ENCODE results near the gene SHC3. TPM values are rescaled to one million over a fixed set of nuclear protein-coding genes. Genes with fewer than 3 reads are reported as not detected.

Gene SHC3
- total RNA-seq, 2 donors from 2014 or later: 0.02 TPM; not detected in 1

- no peaks in the 10 kb centered on the region for H3K36me3 Mint-ChIP-seq
These were observed 191.8 kb downstream of the SHC3 start for GRCh38 chr9:88986776-88987175.

GRCh38 chr9:88985616-88986015 lies 193.0 kb downstream of the SHC3 start:
- no peak for ATAC-seq
- DNase-seq (ENCODE audit: low spot score in 2 of 2): no peak
- no peaks in the 10 kb centered on the region for H3K36me3 Mint-ChIP-seq
- no peak overlapping the region for H3K27ac Mint-ChIP-seq
- H3K9me3 Mint-ChIP-seq: peaks cover 0 to 10% of the 10 kb centered on the region in 2 donors

More at GRCh38 chr9:88986776-88987175, 191.8 kb downstream of the SHC3 start:
- H3K9me3 Mint-ChIP-seq: peaks cover 0 to 10% of the 10 kb centered on the region in 2 donors
- H3K27ac Mint-ChIP-seq: no peak overlapping the region
- DNase-seq (ENCODE audit: low spot score in 2 of 2) (no peak), ATAC-seq (no peak)

- peaks cover 0 to 10% of the 10 kb centered on the region in 2 donors for H3K9me3 Mint-ChIP-seq
- ATAC-seq: no peak
- no peaks in the 10 kb centered on the region for H3K36me3 Mint-ChIP-seq
- no peak for DNase-seq (ENCODE audit: low spot score in 2 of 2)
- no peak overlapping the region for H3K27ac Mint-ChIP-seq
These were observed 194.1 kb downstream of the SHC3 start for GRCh38 chr9:88984543-88984883.

- DNase-seq (ENCODE audit: low spot score in 2 of 2): no peak
- no peak for ATAC-seq
- no peak overlapping the region for H3K27ac Mint-ChIP-seq
These were observed 194.6 kb downstream of the SHC3 start for GRCh38 chr9:88983865-88984542.

GRCh38 chr9:88980740-88981203 lies 197.8 kb downstream of the SHC3 start:
- peaks cover 0 to 10% of the 10 kb centered on the region in 2 donors for H3K9me3 Mint-ChIP-seq
- DNase-seq (ENCODE audit: low spot score in 2 of 2): no peak
- no peaks in the 10 kb centered on the region for H3K36me3 Mint-ChIP-seq
- ATAC-seq: no peak
- no peak overlapping the region for H3K27ac Mint-ChIP-seq

More at GRCh38 chr9:88983865-88984542, 194.6 kb downstream of the SHC3 start:
- peaks cover 0 to 10% of the 10 kb centered on the region in 2 donors for H3K9me3 Mint-ChIP-seq
- H3K36me3 Mint-ChIP-seq: no peaks in the 10 kb centered on the region

- ATAC-seq: no peak
- DNase-seq (ENCODE audit: low spot score in 2 of 2): no peak
- no peak overlapping the region for H3K27ac Mint-ChIP-seq
- no peaks in the 10 kb centered on the region for H3K36me3 Mint-ChIP-seq
- H3K9me3 Mint-ChIP-seq: peaks cover 0 to 6% of the 10 kb centered on the region in 2 donors
These were observed 198.8 kb downstream of the SHC3 start for GRCh38 chr9:88979791-88980190.

GRCh38 chr9:88979021-88979420 lies 199.6 kb downstream of the SHC3 start:
- ATAC-seq (no peak), DNase-seq (ENCODE audit: low spot score in 2 of 2) (no peak)
- Mint-ChIP-seq H3K9me3 (peaks cover 0 to 6% of the 10 kb centered on the region in 2 donors), H3K36me3 (no peaks in the 10 kb centered on the region), H3K27ac (no peak overlapping the region)

- Mint-ChIP-seq H3K27ac (no peak overlapping the region), H3K9me3 (peaks cover 0 to 6% of the 10 kb centered on the region in 2 donors), H3K36me3 (no peaks in the 10 kb centered on the region)
- DNase-seq (ENCODE audit: low spot score in 2 of 2): no peak
- no peak for ATAC-seq
These were observed 200.6 kb downstream of the SHC3 start for GRCh38 chr9:88978034-88978433.

GRCh38 chr9:88976890-88977257 lies 201.7 kb downstream of the SHC3 start:
- no peaks in the 10 kb centered on the region for H3K36me3 Mint-ChIP-seq
- no peak overlapping the region for H3K27ac Mint-ChIP-seq
- no peaks in the 10 kb centered on the region for H3K9me3 Mint-ChIP-seq
- DNase-seq (ENCODE audit: low spot score in 2 of 2): no peak
- ATAC-seq: no peak

GRCh38 chr9:88975966-88976889 lies 202.4 kb downstream of the SHC3 start:
- Mint-ChIP-seq H3K27ac (no peak overlapping the region), H3K9me3 (no peaks in the 10 kb centered on the region), H3K36me3 (no peaks in the 10 kb centered on the region)
- ATAC-seq (peak in 1 of 2 donors; percentile 53), DNase-seq (ENCODE audit: low spot score in 2 of 2) (no peak)

GRCh38 chr9:88974641-88975040 lies 204.0 kb downstream of the SHC3 start:
- DNase-seq (ENCODE audit: low spot score in 2 of 2) (no peak), ATAC-seq (no peak)
- no peak overlapping the region for H3K27ac Mint-ChIP-seq
- no peaks in the 10 kb centered on the region for H3K36me3 Mint-ChIP-seq
- no peaks in the 10 kb centered on the region for H3K9me3 Mint-ChIP-seq

- no peak for ATAC-seq
- Mint-ChIP-seq H3K9me3 (no peaks in the 10 kb centered on the region), H3K27ac (no peak overlapping the region), H3K36me3 (no peaks in the 10 kb centered on the region)
- DNase-seq (ENCODE audit: low spot score in 2 of 2): no peak
These were observed 205.2 kb downstream of the SHC3 start for GRCh38 chr9:88973281-88974045.

- Mint-ChIP-seq H3K27ac (no peak overlapping the region), H3K9me3 (no peaks in the 10 kb centered on the region), H3K36me3 (no peaks in the 10 kb centered on the region)
- DNase-seq (ENCODE audit: low spot score in 2 of 2) (no peak), ATAC-seq (no peak)
These were observed 206.2 kb downstream of the SHC3 start for GRCh38 chr9:88972401-88972800.

- Mint-ChIP-seq H3K9me3 (no peaks in the 10 kb centered on the region), H3K27ac (no peak overlapping the region), H3K36me3 (no peaks in the 10 kb centered on the region)
- no peak for ATAC-seq
- DNase-seq (ENCODE audit: low spot score in 2 of 2): no peak
These were observed 207.3 kb downstream of the SHC3 start for GRCh38 chr9:88971131-88971960.

GRCh38 chr9:88969646-88970373 lies 208.8 kb downstream of the SHC3 start:
- Mint-ChIP-seq H3K36me3 (no peaks in the 10 kb centered on the region), H3K9me3 (no peaks in the 10 kb centered on the region), H3K27ac (no peak overlapping the region)
- DNase-seq (ENCODE audit: low spot score in 2 of 2) (no peak), ATAC-seq (no peak)

- H3K9me3 Mint-ChIP-seq: no peaks in the 10 kb centered on the region
- DNase-seq (ENCODE audit: low spot score in 2 of 2): no peak
- no peak overlapping the region for H3K27ac Mint-ChIP-seq
- no peaks in the 10 kb centered on the region for H3K36me3 Mint-ChIP-seq
- ATAC-seq: no peak
These were observed 209.8 kb downstream of the SHC3 start for GRCh38 chr9:88968799-88969198.

Data from activated naive CD4-positive, alpha-beta T cell treated with anti-CD3 and anti-CD28 coated beads, Interleukin-2, amount 50 U/mL, for 72 hours (primary cell).